ENCODE data around the gene ARFGAP3. TPM values are rescaled to one million over a fixed set of nuclear protein-coding genes. Genes with fewer than 3 reads are reported as not detected.

The ARFGAP3 gene
- total RNA-seq, 1 experiment from 2014 or later: 15.0 TPM

DNA sequence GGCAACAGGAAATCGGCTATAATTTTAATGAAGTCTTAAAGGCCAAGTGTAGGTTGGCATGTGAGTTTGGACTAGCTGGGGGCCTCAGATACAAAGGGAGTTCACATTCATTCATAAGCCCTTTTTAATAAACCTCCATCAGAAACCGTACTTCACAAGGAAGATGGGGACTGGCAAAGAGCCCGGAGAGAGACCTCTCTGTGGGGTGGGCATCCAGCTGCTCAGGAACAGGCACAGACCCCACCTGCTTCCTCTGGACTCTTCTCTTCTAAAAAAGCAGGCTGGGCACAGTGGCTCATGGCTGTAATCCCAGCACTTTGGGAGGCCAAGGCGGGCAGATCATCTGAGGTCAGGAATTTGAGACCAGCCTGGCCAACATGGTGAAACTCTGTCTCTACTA lies 3.9 kb upstream of the ARFGAP3 start:
- Histone ChIP-seq H4K20me1 (ENCODE audit: control insufficient read depth, insufficient read depth, insufficient read length) (no peaks in the 10 kb centered on the region), H3K18ac (ENCODE audit: insufficient read length, low read depth, low read length) (no peak overlapping the region), H4K91ac (ENCODE audit: insufficient read length, low read depth, low read length) (no peak overlapping the region), H4K5ac (ENCODE audit: insufficient read length, low read depth, low read length) (no peak overlapping the region), H3K4me1 (ENCODE audit: insufficient read depth, low read length) (no peaks in the 10 kb centered on the region), H2BK120ac (ENCODE audit: low read depth, low read length, poor library complexity, severe bottlenecking) (no peak overlapping the region), H3K4ac (ENCODE audit: low read depth, low read length) (no peak overlapping the region), H3K23me2 (ENCODE audit: insufficient read length, low read depth, low read length, poor library complexity, severe bottlenecking) (peaks cover 5% of the 10 kb centered on the region), H2AK5ac (ENCODE audit: insufficient read length, low read length) (no peak overlapping the region), H3K9me3 (ENCODE audit: control insufficient read depth, low read depth, low read length) (no peaks in the 10 kb centered on the region), H3K27me3 (ENCODE audit: insufficient read depth, low read length) (peaks cover 3% of the 10 kb centered on the region; the same call in 1 of the 2 replicates), H2BK20ac (ENCODE audit: low read depth, low read length, poor library complexity, severe bottlenecking) (no peak overlapping the region), H3K27ac (ENCODE audit: insufficient read length, low read depth, low read length) (no peak overlapping the region), H3K14ac (ENCODE audit: insufficient read depth, low read length) (no peak overlapping the region), H2BK15ac (ENCODE audit: low read depth, low read length) (no peak overlapping the region), H3K23ac (ENCODE audit: insufficient read length, low read depth, low read length) (no peak overlapping the region), H3K9ac (ENCODE audit: extremely low read depth, insufficient read length, low read length) (no peak overlapping the region), H3K4me2 (ENCODE audit: insufficient read depth, insufficient read length, low read length) (no peak overlapping the region), H2BK12ac (ENCODE audit: insufficient read length, low read depth, low read length) (no peak overlapping the region), H3K79me1 (ENCODE audit: insufficient read depth, low read depth, low read length, poor library complexity, severe bottlenecking) (no peaks in the 10 kb centered on the region), H3K56ac (ENCODE audit: insufficient read length, low read depth, low read length) (no peak overlapping the region), H3K79me2 (ENCODE audit: insufficient read depth, low read length) (no peaks in the 10 kb centered on the region), H2BK5ac (ENCODE audit: insufficient read length, low read length) (no peak overlapping the region), H2AFZ (ENCODE audit: low read length) (no peak overlapping the region), H4K8ac (replicated peaks; ENCODE audit: insufficient read length, low read depth, low read length) (no peak overlapping the region), H3T11ph (ENCODE audit: low read length) (no peak overlapping the region)
- no peak overlapping the region for H3K27ac Mint-ChIP-seq
- H3K4me3 Mint-ChIP-seq: peak overlapping the region in 1 of 2 experiments; percentile 43; a peak in 1 of 5 replicates
- peaks cover 26% of the 10 kb centered on the region for H3K27me3 Mint-ChIP-seq (ENCODE audit: low read depth)
- no peaks in the 10 kb centered on the region; a peak in 1 of 5 replicates for H3K9me3 Mint-ChIP-seq
- H3K4me1 Mint-ChIP-seq: peaks cover 3 to 11% of the 10 kb centered on the region in 2 experiments
- DNase-seq: no peak
- WGBS (ENCODE audit: extremely low coverage, insufficient read length, low lambda C conversion rate): no CpG with 5 or more reads among the region's 4 CpGs
- no peaks in the 10 kb centered on the region for H3K36me3 Mint-ChIP-seq (ENCODE audit: insufficient read depth in 1 of 3, low read depth in 3 of 3)
- TF ChIP-seq, protein P1, sequence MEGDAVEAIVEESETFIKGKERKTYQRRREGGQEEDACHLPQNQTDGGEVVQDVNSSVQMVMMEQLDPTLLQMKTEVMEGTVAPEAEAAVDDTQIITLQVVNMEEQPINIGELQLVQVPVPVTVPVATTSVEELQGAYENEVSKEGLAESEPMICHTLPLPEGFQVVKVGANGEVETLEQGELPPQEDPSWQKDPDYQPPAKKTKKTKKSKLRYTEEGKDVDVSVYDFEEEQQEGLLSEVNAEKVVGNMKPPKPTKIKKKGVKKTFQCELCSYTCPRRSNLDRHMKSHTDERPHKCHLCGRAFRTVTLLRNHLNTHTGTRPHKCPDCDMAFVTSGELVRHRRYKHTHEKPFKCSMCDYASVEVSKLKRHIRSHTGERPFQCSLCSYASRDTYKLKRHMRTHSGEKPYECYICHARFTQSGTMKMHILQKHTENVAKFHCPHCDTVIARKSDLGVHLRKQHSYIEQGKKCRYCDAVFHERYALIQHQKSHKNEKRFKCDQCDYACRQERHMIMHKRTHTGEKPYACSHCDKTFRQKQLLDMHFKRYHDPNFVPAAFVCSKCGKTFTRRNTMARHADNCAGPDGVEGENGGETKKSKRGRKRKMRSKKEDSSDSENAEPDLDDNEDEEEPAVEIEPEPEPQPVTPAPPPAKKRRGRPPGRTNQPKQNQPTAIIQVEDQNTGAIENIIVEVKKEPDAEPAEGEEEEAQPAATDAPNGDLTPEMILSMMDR (conservative IDR thresholded peaks at IDR 0.05): no peak

Data from H9 (cell line).